Neuronal stem cell (in vitro differentiated cells): ENCODE data around the gene C9.
"Not testable (repeated sequence)": the region's sequence is repeated elsewhere in the genome, so short reads cannot be mapped to it uniquely, and the experiment has no call there.

Experiments
- DNase-seq: peaks from one replicate; pipeline ENCODE4 v3.0.0-alpha.2; 2013; ENCODE audit warnings: low spot score
- H2AFZ ChIP-seq: one replicate; pipeline ENCODE4 v1.6.1; 2013; ENCODE audit warnings: mild to moderate bottlenecking, low read length, inconsistent platforms
- H2AK5ac ChIP-seq: 2 replicates; pipeline ENCODE4 v1.6.1; 2013; ENCODE audit warnings: low read depth, mild to moderate bottlenecking, inconsistent platforms, low read length, moderate library complexity, mixed read lengths
- H2BK120ac ChIP-seq: 2 replicates; pipeline ENCODE4 v1.6.1; 2013; ENCODE audit warnings: low read depth, mild to moderate bottlenecking, inconsistent platforms, low read length, moderate library complexity, mixed read lengths
- H2BK12ac ChIP-seq: one replicate; pipeline ENCODE4 v1.6.1; 2013; ENCODE audit warnings: low read length, inconsistent platforms
- H2BK15ac ChIP-seq: 2 replicates; pipeline ENCODE4 v1.6.1; 2013; ENCODE audit warnings: mild to moderate bottlenecking, low read length, inconsistent platforms, mixed read lengths
- H2BK5ac ChIP-seq: one replicate; pipeline ENCODE4 v1.6.1; 2013; ENCODE audit warnings: inconsistent platforms, mild to moderate bottlenecking, low read length, moderate library complexity
- H3K14ac ChIP-seq: one replicate; pipeline ENCODE4 v1.6.1; 2013; ENCODE audit warnings: low read length, inconsistent platforms
- H3K18ac ChIP-seq: 2 replicates; pipeline ENCODE4 v1.6.1; 2013; ENCODE audit warnings: low read length, inconsistent platforms
- H3K23ac ChIP-seq: 2 replicates; pipeline ENCODE4 v1.6.1; 2013; ENCODE audit warnings: low read depth, mild to moderate bottlenecking, mixed read lengths, low read length, inconsistent platforms; ENCODE audit not compliant: poor library complexity
- H3K27ac ChIP-seq: replicated peaks from 3 replicates; pipeline ENCODE4 v1.5.1; 2013; ENCODE audit warnings: low read length, inconsistent platforms
- H3K27me3 ChIP-seq, 3 experiments: 2 replicates each; pipeline ENCODE4 v1.6.1; 2013; ENCODE audit warnings: low read length in 3 of 3, mild to moderate bottlenecking in 2 of 3, inconsistent platforms in 1 of 3, low read depth in 1 of 3, mixed read lengths in 1 of 3, moderate library complexity in 1 of 3; ENCODE audit not compliant: control insufficient read depth in 3 of 3, insufficient read depth in 3 of 3
- H3K36me3 ChIP-seq, 2 donors: replicated peaks in 1 of 2; 2 replicates each; pipeline ENCODE4 v1.6.1; 2013; ENCODE audit warnings: low read length in 2 of 2; ENCODE audit not compliant: control insufficient read depth in 2 of 2, insufficient read depth in 2 of 2
- H3K4ac ChIP-seq: 2 replicates; pipeline ENCODE4 v1.6.1; 2013; ENCODE audit warnings: inconsistent platforms, mild to moderate bottlenecking, low read length, moderate library complexity
- H3K4me1 ChIP-seq, 2 donors: 1 replicate in 1 of 2; 2 replicates in 1 of 2; pipeline ENCODE4 v1.6.1; 2013; ENCODE audit warnings: low read length in 2 of 2, low read depth in 1 of 2; ENCODE audit not compliant: control insufficient read depth in 2 of 2, insufficient read depth in 1 of 2
- H3K4me2 ChIP-seq: one replicate; pipeline ENCODE4 v1.6.1; 2013; ENCODE audit warnings: mild to moderate bottlenecking, low read length, inconsistent platforms; ENCODE audit not compliant: insufficient read depth, poor library complexity, severe bottlenecking
- H3K4me3 ChIP-seq, 2 donors: 2 replicates each; pipeline ENCODE4 v1.5.1; 2013; ENCODE audit warnings: low read length in 2 of 2, mild to moderate bottlenecking in 2 of 2, inconsistent platforms in 1 of 2, moderate library complexity in 1 of 2
- H3K79me1 ChIP-seq: one replicate; pipeline ENCODE4 v1.6.1; 2013; ENCODE audit warnings: low read depth, mild to moderate bottlenecking, inconsistent platforms, low read length, moderate library complexity
- H3K9ac ChIP-seq: one replicate; pipeline ENCODE4 v1.6.1; 2013; ENCODE audit warnings: mild to moderate bottlenecking, low read depth, low read length, inconsistent platforms; ENCODE audit not compliant: poor library complexity
- H3K9me3 ChIP-seq, 2 donors: replicated peaks in 1 of 2; 2 replicates each; pipeline versions ENCODE3 to v1.6.1; 2013; ENCODE audit warnings: low read length in 2 of 2, mild to moderate bottlenecking in 2 of 2, inconsistent platforms in 1 of 2, low read depth in 1 of 2, mixed read lengths in 1 of 2, moderate library complexity in 1 of 2; ENCODE audit not compliant: control insufficient read depth in 2 of 2, insufficient read depth in 1 of 2
- H4K8ac ChIP-seq: one replicate; pipeline ENCODE4 v1.6.1; 2013; ENCODE audit warnings: low read depth, mild to moderate bottlenecking, inconsistent platforms, low read length, moderate library complexity
- H4K91ac ChIP-seq: one replicate; pipeline ENCODE4 v1.6.1; 2013; ENCODE audit warnings: low read length, low read depth, mild to moderate bottlenecking, inconsistent platforms; ENCODE audit not compliant: poor library complexity
- WGBS, 2 donors: extraction: QIAGEN DNeasy Blood & Tissue Kit; methylation state at CpG; one replicate each; pipeline ENCODE4 v1.1.7; 2013; ENCODE audit warnings: missing lambda C conversion rate in 2 of 2, mixed read lengths in 1 of 2; ENCODE audit not compliant: insufficient read length in 2 of 2, insufficient replicate concordance in 1 of 2; ENCODE audit errors: extremely low coverage in 2 of 2; 5-methylcytosine and 5-hydroxymethylcytosine counted together

Gene C9

DNA sequence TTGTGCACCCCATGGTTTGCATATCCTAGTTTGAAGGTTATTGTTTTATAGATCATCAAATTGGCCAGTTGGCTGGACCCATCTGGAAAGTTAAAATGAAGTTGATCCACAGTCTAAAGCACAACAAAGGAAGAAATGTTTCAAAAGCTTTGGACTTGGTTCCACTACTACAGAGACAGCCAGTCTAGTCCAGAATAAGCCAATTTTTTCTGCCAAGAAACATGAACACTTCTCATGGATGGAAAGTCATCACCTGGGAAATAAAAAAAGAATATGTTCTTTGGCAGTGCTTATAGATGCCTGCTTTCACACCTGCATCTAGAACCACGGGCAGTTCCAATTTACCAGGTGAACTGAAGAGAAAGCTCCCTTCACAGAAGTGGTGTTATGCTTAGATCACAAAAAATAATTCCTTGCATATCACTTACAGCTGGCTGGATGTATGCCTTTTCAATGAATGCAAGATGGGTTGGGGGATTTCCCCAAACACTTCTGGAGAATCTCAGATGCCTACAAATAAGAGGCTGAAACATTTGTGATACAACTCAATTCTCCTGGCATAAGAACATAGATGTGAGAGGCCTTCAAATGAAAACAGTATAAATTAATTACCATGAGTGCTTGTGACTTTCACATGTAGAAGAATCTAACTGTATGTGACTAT is 26.9 kb downstream of the C9 start:
- Histone ChIP-seq H2BK15ac (no peak overlapping the region), H3K27ac (no peak overlapping the region), H3K36me3 (no peaks in the 10 kb centered on the region), H3K9me3 (peaks cover 0 to 4% of the 10 kb centered on the region in 2 donors), H3K14ac (no peak overlapping the region), H3K4me2 (no peak overlapping the region), H2BK120ac (no peak overlapping the region), H3K18ac (no peak overlapping the region), H3K4me3 (no peak overlapping the region), H3K9ac (no peak overlapping the region), H3K4me1 (no peaks in the 10 kb centered on the region), H3K23ac (no peak overlapping the region), H2AK5ac (no peak overlapping the region), H2AFZ (no peak overlapping the region), H4K91ac (no peak overlapping the region), H3K4ac (no peak overlapping the region), H2BK12ac (no peak overlapping the region), H3K79me1 (no peaks in the 10 kb centered on the region), H2BK5ac (no peak overlapping the region), H4K8ac (no peak overlapping the region), H3K27me3 (no peaks in the 10 kb centered on the region)
- no CpG with 5 or more reads among the region's 1 CpG for WGBS, 2 donors
- no peak for DNase-seq

DNA sequence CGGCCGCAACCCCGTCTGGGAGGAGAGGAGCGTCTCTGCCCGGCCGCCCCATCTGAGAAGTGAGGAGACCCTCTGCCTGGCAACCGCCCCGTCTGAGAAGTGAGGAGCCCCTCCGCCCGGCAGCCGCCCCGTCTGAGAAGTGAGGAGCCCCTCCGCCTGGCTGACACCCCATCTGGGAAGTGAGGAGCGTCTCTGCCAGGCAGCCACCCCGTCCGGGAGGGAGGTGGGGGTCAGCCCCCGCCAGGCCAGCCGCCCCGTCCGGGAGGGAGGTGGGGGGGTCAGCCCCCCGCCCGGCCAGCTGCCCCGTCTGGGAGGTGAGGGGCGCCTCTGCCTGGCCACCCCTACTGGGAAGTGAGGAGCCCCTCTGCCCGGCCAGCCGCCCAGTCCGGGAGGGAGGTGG is 30.0 kb downstream of the C9 start:
- H2BK5ac ChIP-seq, H3K4ac ChIP-seq, DNase-seq, H3K9me3 ChIP-seq, H4K8ac ChIP-seq, H2AFZ ChIP-seq, H3K4me3 ChIP-seq, H3K18ac ChIP-seq, H3K79me1 ChIP-seq, H3K4me1 ChIP-seq, H4K91ac ChIP-seq, H3K14ac ChIP-seq, H2BK12ac ChIP-seq, H2AK5ac ChIP-seq, H3K23ac ChIP-seq, H3K27me3 ChIP-seq, H2BK15ac ChIP-seq, H3K36me3 ChIP-seq, H3K9ac ChIP-seq, H2BK120ac ChIP-seq, H3K27ac ChIP-seq, H3K4me2 ChIP-seq: not testable (repeated sequence)
- WGBS, 2 donors: no CpG with 5 or more reads among the region's 27 CpGs

DNA sequence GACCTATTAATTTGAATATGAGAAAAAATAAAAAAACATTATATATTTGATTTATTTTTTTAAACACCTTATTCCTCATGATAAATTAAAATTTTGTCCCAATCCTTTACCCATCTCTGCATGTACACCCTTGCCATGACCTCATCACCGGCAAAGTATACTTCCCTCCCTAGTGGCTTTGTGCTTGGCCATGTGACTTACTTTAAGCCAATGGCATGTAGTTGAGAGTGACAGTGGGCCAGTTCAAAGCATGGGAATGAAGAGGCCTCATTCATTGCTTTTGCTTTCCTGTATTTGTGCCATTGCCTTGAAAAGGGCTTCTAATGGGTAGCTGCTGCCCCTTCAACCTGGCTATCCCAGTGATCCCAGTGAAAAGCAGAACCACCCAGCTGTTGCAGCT is 31.2 kb downstream of the C9 start:
- Histone ChIP-seq H2BK5ac (no peak overlapping the region), H2AK5ac (no peak overlapping the region), H3K36me3 (no peaks in the 10 kb centered on the region), H2AFZ (no peak overlapping the region), H3K9me3 (peaks cover 0 to 4% of the 10 kb centered on the region in 2 donors), H3K14ac (no peak overlapping the region), H2BK12ac (no peak overlapping the region), H3K27me3 (no peaks in the 10 kb centered on the region), H3K23ac (no peak overlapping the region), H3K4ac (no peak overlapping the region), H3K4me1 (no peaks in the 10 kb centered on the region), H2BK15ac (no peak overlapping the region), H4K8ac (no peak overlapping the region), H3K79me1 (no peaks in the 10 kb centered on the region), H3K4me2 (no peak overlapping the region), H2BK120ac (no peak overlapping the region), H4K91ac (no peak overlapping the region), H3K9ac (no peak overlapping the region), H3K4me3 (no peak overlapping the region), H3K18ac (no peak overlapping the region), H3K27ac (no peak overlapping the region)
- no CpG with 5 or more reads among the region's 1 CpG for WGBS, 2 donors
- no peak for DNase-seq

DNA sequence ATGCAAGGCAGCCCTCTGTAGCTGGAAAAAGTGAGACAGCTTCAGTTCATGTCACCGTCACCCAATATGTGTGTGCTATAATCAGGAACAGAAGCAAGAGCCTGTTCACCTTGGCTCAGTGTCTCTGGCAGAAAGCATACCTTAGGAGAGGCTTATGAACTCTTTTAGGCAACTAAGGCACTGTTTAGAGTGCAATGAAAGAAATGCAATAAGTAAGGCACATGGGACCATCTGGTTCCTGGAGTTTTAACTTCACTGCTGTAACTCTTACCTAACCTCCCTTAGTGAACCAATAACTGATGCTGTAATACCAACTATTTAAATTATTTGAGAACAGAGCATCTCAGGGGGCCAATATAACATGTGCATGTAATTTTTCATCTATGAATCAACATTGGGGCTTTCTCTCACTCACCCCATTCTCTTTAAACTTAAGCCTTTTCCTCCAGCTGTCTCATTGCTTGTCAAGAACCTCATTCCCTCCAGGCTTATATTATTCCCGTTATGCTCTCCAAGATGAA is 32.4 kb downstream of the C9 start:
- H3K9ac ChIP-seq: no peak overlapping the region
- no peak overlapping the region for H2AK5ac ChIP-seq
- no peak overlapping the region for H2BK120ac ChIP-seq
- H3K27ac ChIP-seq: no peak overlapping the region
- H3K36me3 ChIP-seq: no peaks in the 10 kb centered on the region
- H3K79me1 ChIP-seq: no peaks in the 10 kb centered on the region
- H3K4ac ChIP-seq: no peak overlapping the region
- no peak overlapping the region for H3K18ac ChIP-seq
- H2AFZ ChIP-seq: no peak overlapping the region
- H3K9me3 ChIP-seq: peaks cover 0 to 4% of the 10 kb centered on the region in 2 donors
- WGBS, 2 donors: no CpG with 5 or more reads among the region's 2 CpGs
- no peaks in the 10 kb centered on the region for H3K27me3 ChIP-seq
- H3K4me3 ChIP-seq: no peak overlapping the region
- H2BK12ac ChIP-seq: no peak overlapping the region
- no peaks in the 10 kb centered on the region for H3K4me1 ChIP-seq
- H3K4me2 ChIP-seq: no peak overlapping the region
- no peak overlapping the region for H3K14ac ChIP-seq
- H3K23ac ChIP-seq: no peak overlapping the region
- H4K8ac ChIP-seq: no peak overlapping the region
- no peak for DNase-seq
- no peak overlapping the region for H4K91ac ChIP-seq
- H2BK5ac ChIP-seq: no peak overlapping the region
- no peak overlapping the region for H2BK15ac ChIP-seq
